Rectal smooth muscle tissue (tissue), 1 donor: ENCODE results near the gene KIF21A.

Experiments used
- H3K27ac ChIP-seq: one replicate; pipeline ENCODE4 v1.7.0; 2013; ENCODE audit warnings: low read depth, low read length, inconsistent platforms
- H3K27me3 ChIP-seq: one replicate; pipeline ENCODE4 v1.7.0; 2013; ENCODE audit warnings: low read length; ENCODE audit not compliant: control insufficient read depth, insufficient read depth
- H3K36me3 ChIP-seq: one replicate; pipeline ENCODE4 v1.7.0; 2013; ENCODE audit warnings: low read length; ENCODE audit not compliant: control insufficient read depth, insufficient read depth
- H3K4me1 ChIP-seq: one replicate; pipeline ENCODE4 v1.7.0; 2013; ENCODE audit warnings: low read length; ENCODE audit not compliant: control insufficient read depth, insufficient read depth
- H3K4me3 ChIP-seq: one replicate; pipeline ENCODE4 v1.7.0; 2013; ENCODE audit warnings: low read length
- H3K9ac ChIP-seq: one replicate; pipeline ENCODE4 v1.7.0; 2013; ENCODE audit warnings: low read length

Gene KIF21A

DNA sequence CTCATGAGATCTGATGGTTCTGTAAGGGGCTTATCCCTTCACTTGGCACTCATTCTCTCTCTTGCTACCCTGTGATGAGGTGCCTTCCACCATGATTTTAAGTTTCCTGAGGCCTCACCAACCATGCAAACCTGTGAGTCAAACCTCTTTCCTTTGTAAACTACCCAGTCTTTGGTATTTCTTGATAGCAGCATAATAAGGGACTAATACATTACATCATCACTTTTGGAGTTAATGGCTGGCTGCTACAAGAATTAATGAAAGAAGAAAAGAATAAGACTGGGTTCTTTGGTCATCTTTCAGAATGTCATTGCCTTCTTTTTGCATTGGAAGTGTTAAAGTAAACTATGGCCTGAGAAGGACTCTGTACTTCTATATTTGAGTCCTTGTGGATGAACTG, 5.1 kb upstream of the KIF21A start:
- H3K4me1 ChIP-seq, result no peaks in the 10 kb centered on the region
- H3K36me3 ChIP-seq, result no peaks in the 10 kb centered on the region
- no peak overlapping the region for H3K27ac ChIP-seq
- no peak overlapping the region for H3K4me3 ChIP-seq
- H3K27me3 ChIP-seq, result no peaks in the 10 kb centered on the region
- no peak overlapping the region for H3K9ac ChIP-seq

DNA sequence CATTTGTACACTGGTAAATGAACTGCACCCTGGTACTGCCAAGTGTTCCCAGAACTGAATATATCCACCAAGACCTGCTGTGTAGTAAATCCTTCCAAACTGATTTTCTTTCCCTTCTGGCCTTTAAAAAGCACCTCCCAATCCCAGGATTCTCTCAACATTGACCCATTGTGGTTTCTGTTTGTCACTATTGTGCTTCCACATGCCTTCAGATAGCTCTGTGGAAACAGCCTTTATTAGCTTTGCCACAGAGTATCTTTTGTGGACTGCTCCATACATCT, 949 bp upstream of the KIF21A start:
- H3K36me3 ChIP-seq, result no peaks in the 10 kb centered on the region
- H3K4me1 ChIP-seq, result no peaks in the 10 kb centered on the region
- H3K27ac ChIP-seq, result peak overlapping the region; percentile 81
- peak overlapping the region; percentile 35 for H3K9ac ChIP-seq
- peak overlapping the region; percentile 86 for H3K4me3 ChIP-seq
- no peaks in the 10 kb centered on the region for H3K27me3 ChIP-seq

DNA sequence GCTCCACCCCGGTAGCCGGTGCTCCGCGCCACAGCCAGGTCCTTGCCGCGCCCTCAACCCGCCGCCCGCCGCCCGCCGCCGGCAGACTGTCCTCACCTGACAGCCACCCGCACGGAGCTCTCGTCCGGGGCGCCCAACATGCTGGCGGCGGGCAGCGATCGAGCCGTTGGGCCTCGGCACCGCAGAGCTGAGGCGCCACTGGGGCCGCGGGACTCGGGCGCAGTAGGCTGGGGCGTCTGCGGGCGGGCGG, 164 bp downstream of the KIF21A start:
- Histone ChIP-seq H3K4me3 (peak overlapping the region; percentile 79), H3K4me1 (no peaks in the 10 kb centered on the region), H3K9ac (peak overlapping the region; percentile 10), H3K36me3 (no peaks in the 10 kb centered on the region), H3K27ac (peak overlapping the region; percentile 81), H3K27me3 (no peaks in the 10 kb centered on the region)

DNA sequence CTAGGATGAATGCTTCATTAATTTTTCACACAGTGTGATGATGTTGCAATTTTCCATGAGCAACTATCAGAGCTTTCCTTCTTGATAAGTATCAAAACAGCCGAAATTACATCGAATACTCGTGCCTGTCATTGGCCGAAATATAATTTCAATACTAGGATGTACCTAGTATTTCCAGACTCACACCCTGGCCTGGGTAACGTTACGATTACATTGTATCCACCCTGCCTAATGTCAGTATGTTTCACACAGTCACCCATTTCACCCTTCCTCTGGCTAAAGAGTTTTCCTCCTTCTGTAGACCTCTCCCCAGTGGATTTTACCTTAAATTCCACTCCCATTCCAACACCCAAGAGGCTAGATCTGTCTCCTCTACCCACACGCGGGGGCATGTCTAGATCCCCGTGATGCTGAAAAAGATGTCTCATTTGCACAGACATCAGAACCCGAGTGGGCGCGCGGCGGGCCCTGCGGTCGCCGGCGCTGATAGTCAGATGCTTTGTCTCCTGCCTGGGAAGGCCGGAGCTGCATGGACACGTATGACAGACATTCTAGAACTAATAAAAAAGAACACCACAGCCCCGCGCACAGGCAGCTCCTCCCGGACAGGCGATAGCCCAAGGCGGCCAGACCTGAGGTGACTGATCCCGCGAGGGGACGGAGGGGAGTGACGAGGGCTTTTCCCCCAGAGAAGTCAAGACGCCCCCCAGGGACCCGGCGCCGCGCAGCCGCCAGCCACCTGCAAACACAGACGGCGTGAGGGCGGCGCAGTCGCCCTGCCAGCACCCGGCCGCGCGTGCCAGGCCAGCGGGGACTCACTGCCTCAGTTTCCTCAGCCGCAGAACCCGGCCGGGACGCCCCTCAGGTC, 723 bp downstream of the KIF21A start:
- Histone ChIP-seq H3K4me3 (peak overlapping the region; percentile 79), H3K27me3 (no peaks in the 10 kb centered on the region), H3K9ac (peak overlapping the region; percentile 10)

DNA sequence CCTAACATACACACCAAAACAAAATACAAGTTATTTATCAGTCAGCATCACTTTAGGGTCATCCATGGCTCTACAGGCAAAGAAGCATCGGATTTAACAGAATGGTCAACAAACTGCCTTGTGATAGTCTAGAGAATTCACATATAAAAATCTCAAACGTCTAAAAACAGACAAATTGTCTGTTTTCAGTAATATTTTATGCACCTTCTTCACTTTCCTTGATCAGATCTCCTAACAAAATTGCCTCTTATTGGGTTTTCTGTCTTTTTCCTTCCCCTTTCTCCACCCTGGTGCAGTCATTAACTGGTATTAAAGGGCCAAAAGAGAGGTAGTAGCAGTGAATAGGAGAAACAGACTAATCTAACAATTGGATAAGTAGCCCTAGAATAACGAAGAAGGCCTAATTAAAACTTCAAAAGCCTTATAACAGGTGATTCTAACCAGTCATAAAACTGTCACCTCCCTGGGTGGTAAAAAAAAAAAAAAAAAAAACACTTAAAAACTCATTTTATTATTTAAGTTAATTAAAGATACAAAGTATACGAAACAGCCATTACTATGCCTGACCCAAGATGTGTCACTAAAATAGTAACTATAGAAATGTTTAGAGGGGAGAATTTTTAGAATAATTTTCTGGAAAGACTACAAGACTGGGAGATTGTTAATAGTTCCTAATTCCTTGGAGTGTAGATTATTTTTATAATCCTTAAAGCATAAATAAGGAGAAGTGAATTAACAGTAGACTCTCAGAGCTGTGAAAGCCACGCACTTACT, 1.5 kb downstream of the KIF21A start:
- no peaks in the 10 kb centered on the region for H3K36me3 ChIP-seq
- H3K4me3 ChIP-seq, result peak overlapping the region; percentile 79
- H3K27me3 ChIP-seq, result no peaks in the 10 kb centered on the region
- no peaks in the 10 kb centered on the region for H3K4me1 ChIP-seq
- no peak overlapping the region for H3K9ac ChIP-seq
- no peak overlapping the region for H3K27ac ChIP-seq

More for the DNA sequence above, 723 bp downstream of the KIF21A start:
- no peaks in the 10 kb centered on the region for H3K4me1 ChIP-seq
- no peaks in the 10 kb centered on the region for H3K36me3 ChIP-seq
- peak overlapping the region; percentile 81 for H3K27ac ChIP-seq

DNA sequence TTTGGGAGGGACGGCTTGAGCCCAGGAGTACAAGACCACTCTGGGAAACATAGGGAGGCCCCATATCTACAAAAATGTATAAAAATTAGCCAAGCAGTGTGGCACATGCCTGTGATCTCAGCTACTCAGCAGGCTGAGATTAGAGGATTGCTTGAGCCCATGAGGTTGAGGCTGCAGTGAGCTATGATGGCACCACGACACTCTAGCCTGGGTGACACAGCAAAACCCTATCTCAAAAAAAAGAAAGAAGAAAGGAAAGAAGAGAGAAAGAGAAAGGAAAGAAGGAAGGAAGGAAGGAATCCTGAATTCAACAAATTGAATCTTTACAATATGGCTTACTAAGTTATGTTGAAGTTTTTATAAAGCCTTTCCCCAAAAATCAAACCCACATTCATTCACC, 2.1 kb downstream of the KIF21A start:
- no peaks in the 10 kb centered on the region for H3K36me3 ChIP-seq
- H3K9ac ChIP-seq, result no peak overlapping the region
- H3K4me1 ChIP-seq, result no peaks in the 10 kb centered on the region
- H3K4me3 ChIP-seq, result no peak overlapping the region
- H3K27ac ChIP-seq, result no peak overlapping the region
- no peaks in the 10 kb centered on the region for H3K27me3 ChIP-seq

DNA sequence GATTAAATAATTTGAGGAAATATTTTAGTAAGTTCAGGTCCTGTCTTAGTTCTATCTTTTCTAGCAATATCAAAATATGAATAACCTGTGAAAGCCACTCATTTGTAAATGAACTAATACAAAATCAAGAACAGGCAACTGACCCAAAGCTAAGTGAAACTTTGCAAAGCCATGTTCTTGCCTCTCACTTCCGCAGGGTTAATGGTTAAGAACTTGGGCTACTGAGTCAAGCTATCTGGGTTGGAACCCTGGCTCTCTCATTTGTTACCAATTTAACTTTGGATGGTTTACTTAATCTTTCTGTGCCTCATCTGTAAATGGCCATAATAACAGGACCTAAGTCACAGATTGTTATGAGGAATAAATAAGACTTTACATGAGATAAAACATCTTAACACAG, 2.8 kb downstream of the KIF21A start:
- Histone ChIP-seq H3K9ac (no peak overlapping the region), H3K27me3 (no peaks in the 10 kb centered on the region), H3K27ac (no peak overlapping the region), H3K36me3 (no peaks in the 10 kb centered on the region), H3K4me3 (no peak overlapping the region), H3K4me1 (no peaks in the 10 kb centered on the region)

DNA sequence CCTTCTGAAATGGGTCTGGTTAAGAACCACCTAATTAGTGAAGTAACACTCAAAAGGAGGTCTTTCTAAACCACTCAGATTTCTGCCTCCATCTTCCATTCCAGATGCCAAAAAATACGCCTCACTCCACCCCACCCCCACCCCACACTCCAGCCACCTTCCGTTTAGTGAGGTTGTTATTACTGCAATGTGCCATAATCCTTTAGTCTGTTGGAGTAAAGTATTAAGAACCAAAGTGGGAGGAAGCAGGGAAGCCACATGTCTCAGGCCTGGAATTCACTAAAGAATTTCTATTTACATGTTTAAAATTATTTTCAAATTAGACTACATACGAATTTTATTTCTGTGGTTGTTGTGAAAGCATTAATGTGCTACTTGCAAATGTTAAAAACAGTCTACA, 7.4 kb downstream of the KIF21A start:
- Histone ChIP-seq H3K36me3 (no peaks in the 10 kb centered on the region), H3K4me1 (no peaks in the 10 kb centered on the region), H3K27me3 (no peaks in the 10 kb centered on the region), H3K4me3 (no peak overlapping the region), H3K9ac (no peak overlapping the region), H3K27ac (no peak overlapping the region)

DNA sequence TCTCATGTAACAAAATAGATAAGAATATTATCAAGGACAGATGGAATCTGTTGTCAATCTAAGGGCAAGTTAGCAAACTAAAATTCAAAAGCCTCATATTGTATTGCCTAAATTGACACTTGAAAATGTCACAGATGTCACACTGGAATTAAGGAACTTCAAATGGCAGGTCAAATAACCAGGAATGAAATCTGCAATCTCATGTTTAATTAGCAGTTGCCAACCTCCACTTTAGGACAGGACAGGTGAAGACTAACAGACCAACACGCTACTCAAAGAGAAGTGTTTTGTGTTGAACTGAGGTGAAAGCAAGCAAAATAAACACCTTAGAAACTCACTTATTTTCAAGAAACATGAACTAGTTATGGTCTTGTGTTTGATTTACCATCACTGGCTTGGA, 11.1 kb downstream of the KIF21A start:
- Histone ChIP-seq H3K9ac (no peak overlapping the region), H3K4me3 (no peak overlapping the region), H3K27ac (no peak overlapping the region), H3K27me3 (no peaks in the 10 kb centered on the region), H3K36me3 (no peaks in the 10 kb centered on the region), H3K4me1 (no peaks in the 10 kb centered on the region)

DNA sequence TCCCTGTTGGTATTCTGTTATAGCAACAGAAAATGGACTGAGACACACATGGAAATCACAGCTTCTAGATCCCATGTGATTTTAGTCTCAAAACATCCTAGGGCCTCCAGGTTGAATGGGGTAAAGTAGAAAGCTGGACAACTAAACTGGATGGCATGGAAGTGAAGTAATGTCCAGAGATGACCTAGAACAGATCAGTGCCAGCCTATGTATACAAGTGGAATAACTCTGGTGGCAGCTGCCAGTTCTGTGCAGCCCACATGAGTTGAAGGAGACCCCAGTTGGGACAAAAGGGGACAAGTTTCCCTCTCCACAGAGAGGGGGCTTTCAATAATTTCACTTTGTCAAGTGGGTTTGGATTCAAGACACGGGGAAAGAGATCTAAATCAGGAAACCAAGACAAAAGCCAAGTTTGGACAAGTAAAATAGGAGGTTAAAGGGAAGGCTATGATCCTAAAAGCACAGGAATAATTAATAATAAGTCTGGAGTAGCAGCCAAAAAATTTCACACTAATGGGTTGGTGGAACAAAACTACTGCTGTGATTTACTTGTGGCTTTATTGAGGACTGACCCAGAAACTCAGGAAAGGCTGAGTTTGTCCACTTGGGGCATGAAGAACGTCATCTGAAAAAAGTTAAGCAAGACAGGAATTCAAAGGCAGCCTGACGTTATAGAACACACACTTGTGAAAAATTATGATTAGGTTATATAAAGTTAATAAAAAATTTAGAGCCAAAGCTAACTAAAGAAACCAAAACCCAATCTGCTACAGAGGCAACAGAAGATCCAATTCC, 11.7 kb downstream of the KIF21A start:
- Histone ChIP-seq H3K9ac (no peak overlapping the region), H3K36me3 (no peaks in the 10 kb centered on the region), H3K27ac (no peak overlapping the region), H3K4me1 (no peaks in the 10 kb centered on the region), H3K27me3 (no peaks in the 10 kb centered on the region), H3K4me3 (no peak overlapping the region)

DNA sequence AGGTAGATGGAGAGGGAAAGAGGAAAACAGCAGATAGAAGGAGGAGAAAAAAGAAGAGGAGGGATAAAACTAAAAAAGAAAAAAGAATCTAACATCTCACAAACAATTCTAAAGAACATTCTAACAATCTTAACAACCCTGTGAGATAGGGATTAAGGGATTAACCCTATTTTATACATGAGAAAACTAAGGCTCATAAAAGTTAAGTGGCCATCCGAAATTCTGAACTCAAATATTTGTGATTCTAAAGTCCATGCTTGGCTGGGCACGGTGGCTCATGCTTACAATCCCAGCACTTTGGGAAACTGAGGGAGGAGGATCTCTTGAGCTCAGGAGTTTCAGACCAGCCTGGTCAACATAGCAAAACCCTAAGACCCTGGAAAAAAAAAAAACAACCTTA, 13.1 kb downstream of the KIF21A start:
- Histone ChIP-seq H3K4me1 (no peaks in the 10 kb centered on the region), H3K27me3 (no peaks in the 10 kb centered on the region), H3K27ac (no peak overlapping the region), H3K4me3 (no peak overlapping the region), H3K9ac (no peak overlapping the region), H3K36me3 (no peaks in the 10 kb centered on the region)

DNA sequence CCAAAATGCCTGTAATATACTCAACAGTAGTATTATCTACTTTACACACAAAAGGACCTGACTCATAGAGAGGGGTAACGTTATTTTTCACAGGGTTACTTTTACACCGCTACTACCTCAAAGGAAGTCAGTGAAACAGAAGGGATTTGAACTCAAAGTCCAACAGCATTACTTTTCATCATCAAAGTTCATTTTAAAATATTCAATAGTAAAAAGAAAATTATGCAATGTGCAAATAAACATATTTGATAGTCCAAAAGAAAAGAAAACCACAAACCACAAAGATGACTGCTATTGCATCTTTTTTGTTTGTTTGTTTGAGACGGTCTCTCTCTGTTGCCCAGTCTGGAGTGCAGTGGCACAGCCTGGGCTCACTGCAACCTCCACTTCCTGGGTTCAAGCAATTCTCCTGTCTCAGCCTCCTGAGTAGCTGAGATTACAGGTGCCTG, 15.5 kb downstream of the KIF21A start:
- Histone ChIP-seq H3K36me3 (no peaks in the 10 kb centered on the region), H3K27me3 (no peaks in the 10 kb centered on the region), H3K27ac (no peak overlapping the region), H3K4me3 (no peak overlapping the region), H3K4me1 (no peaks in the 10 kb centered on the region), H3K9ac (no peak overlapping the region)
